Activated CD8-positive, alpha-beta T cell treated with anti-CD3 and anti-CD28 coated beads, Interleukin-2, amount 10 ng/mL, durations not matched to agents 7 days and 5 days (primary cell): ENCODE data around the gene ENDOV. TPM values are rescaled to one million over a fixed set of nuclear protein-coding genes. Genes with fewer than 3 reads are reported as not detected.

Experiments
- ATAC-seq: fragments of 150-1000 bp; cut with Tn5 transposase; one replicate; pipeline ENCODE4 v1.10.0; 2021; ENCODE audit warnings: moderate library complexity
- CTCF ChIA-PET: fragments of 350-600 bp; sonication (Branson Sonifier 250); formaldehyde crosslinking; loops from one replicate; lab custom pipeline; 2021; ENCODE audit warnings: antibody characterized with exemption; lab: Charles Lee
- POLR2A ChIA-PET: fragments of 350-600 bp; sonication (Branson Sonifier 250); formaldehyde crosslinking; loops from one replicate; lab custom pipeline; 2021; ENCODE audit warnings: antibody characterized with exemption; lab: Charles Lee
- DNase-seq: peaks from one replicate; pipeline ENCODE4 v3.0.0-alpha.2; 2020
- H3K27ac Mint-ChIP-seq: one replicate; pipeline ENCODE4 v1.8.0; 2021; ENCODE audit warnings: mild to moderate bottlenecking, mixed read lengths
- H3K27me3 Mint-ChIP-seq: one replicate; pipeline ENCODE4 v1.8.0; 2021; ENCODE audit warnings: low read depth, mixed read lengths
- H3K36me3 Mint-ChIP-seq: one replicate; pipeline ENCODE4 v1.8.0; 2021; ENCODE audit warnings: low read depth, mixed read lengths
- H3K4me1 Mint-ChIP-seq: one replicate; pipeline ENCODE4 v1.8.0; 2021; ENCODE audit warnings: low read depth, mixed read lengths
- H3K4me3 Mint-ChIP-seq: one replicate; pipeline ENCODE4 v1.8.0; 2021; ENCODE audit warnings: mild to moderate bottlenecking, mixed read lengths
- H3K9me3 Mint-ChIP-seq: one replicate; pipeline ENCODE4 v1.8.0; 2022; ENCODE audit warnings: mixed read lengths; ENCODE audit not compliant: insufficient read depth
- total RNA-seq, 2 experiments: library from RNA; stranded (reverse); gene quantifications; one replicate each; pipeline ENCODE4 v1.2.3, GENCODE V29; 2021

ENDOV gene
- total RNA-seq, 2 experiments from 2014 or later = 15.7 to 18.7 TPM

DNA sequence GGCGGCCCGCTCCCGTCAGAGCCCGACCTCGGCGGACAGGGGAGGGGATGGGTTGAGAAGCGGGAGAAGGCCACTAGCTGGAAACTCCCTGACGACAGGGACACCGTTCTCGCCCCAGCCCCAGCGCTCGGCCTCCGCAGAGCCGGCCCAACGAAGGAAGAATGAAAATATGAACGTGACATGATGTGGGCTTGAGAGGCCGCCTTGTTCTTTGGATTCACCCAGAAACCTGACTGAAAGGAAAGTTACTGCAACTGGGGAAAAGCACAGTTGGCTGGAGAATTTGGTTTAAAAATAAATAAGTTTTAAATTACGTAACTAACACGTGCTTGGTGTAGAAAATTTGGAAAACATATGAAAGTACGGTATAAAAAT, 40.4 kb downstream of the ENDOV start:
- peaks cover 50% of the 10 kb centered on the region for H3K4me1 Mint-ChIP-seq
- no peak for ATAC-seq
- H3K9me3 Mint-ChIP-seq = no peaks in the 10 kb centered on the region
- H3K27me3 Mint-ChIP-seq = peaks cover 21% of the 10 kb centered on the region
- peak overlapping the region; percentile 94 for H3K4me3 Mint-ChIP-seq
- POLR2A ChIA-PET = interaction anchor here (0.6 to 2.3 kb wide), 20 partner anchors 9 to 640 kb away, joined by 3 to 22 read pairs (median 5); partner anchors contain the start of genes NPTX1 and RPTOR
- CTCF ChIA-PET = interaction anchor here (1.1 to 1.6 kb wide), 4 partner anchors 28 to 354 kb away, joined by 3 to 13 read pairs (median 8); partner anchors contain the start of gene GAA
- peak; percentile 54 for DNase-seq
- H3K27ac Mint-ChIP-seq = peak overlapping the region; percentile 95
- no peaks in the 10 kb centered on the region for H3K36me3 Mint-ChIP-seq

DNA sequence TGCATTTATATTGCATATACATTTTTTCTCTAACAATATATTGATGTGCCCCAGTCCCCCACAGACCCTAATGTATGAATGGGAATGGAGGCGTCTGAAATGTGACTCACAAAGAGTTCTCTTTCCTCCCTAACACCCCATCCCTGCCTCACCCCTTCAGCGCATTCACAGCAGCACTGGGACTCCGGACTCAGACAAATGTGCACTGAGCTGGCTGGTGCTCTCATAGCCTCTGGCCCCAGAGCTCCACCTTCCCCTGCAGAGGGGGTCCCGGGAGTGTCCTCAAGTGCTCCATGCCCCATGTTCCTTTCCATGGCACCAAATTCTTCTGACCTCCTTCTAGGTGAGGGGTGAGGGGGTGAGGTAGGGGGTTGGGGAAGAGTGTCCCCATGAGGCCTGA, 40.8 kb downstream of the ENDOV start:
- Mint-ChIP-seq H3K4me3 (peak overlapping the region; percentile 94), H3K27me3 (peaks cover 21% of the 10 kb centered on the region), H3K27ac (peak overlapping the region; percentile 95), H3K9me3 (no peaks in the 10 kb centered on the region), H3K36me3 (no peaks in the 10 kb centered on the region), H3K4me1 (peaks cover 50% of the 10 kb centered on the region)
- ChIA-PET CTCF (interaction anchor here (1.6 kb wide), 1 partner anchor 28 kb away, joined by 13 read pairs; no protein-coding TSS in a partner anchor), POLR2A (interaction anchor here (1.1 to 2.3 kb wide), 6 partner anchors 9 to 377 kb away, joined by 3 to 17 read pairs (median 5); partner anchors contain the start of gene NPTX1)
- DNase-seq (no peak), ATAC-seq (no peak)

- H3K27me3 Mint-ChIP-seq = peaks cover 21% of the 10 kb centered on the region
- H3K4me3 Mint-ChIP-seq = peak overlapping the region; percentile 20
- ChIA-PET CTCF (no interaction called here), POLR2A (interaction anchor here (1.1 kb wide), 1 partner anchor 8 kb away, joined by 3 read pairs; no protein-coding TSS in a partner anchor)
- peaks cover 48% of the 10 kb centered on the region for H3K4me1 Mint-ChIP-seq
- ATAC-seq (no peak), DNase-seq (no peak)
- H3K36me3 Mint-ChIP-seq = no peaks in the 10 kb centered on the region
- H3K27ac Mint-ChIP-seq = peak overlapping the region; percentile 6
- H3K9me3 Mint-ChIP-seq = no peaks in the 10 kb centered on the region
Measured at GRCh38 chr17:80456465-80457235, 41.7 kb downstream of the ENDOV start.

GRCh38 chr17:80457236-80457856, 42.4 kb downstream of the ENDOV start:
- POLR2A ChIA-PET = no interaction called here

GRCh38 chr17:80458016-80458415, 43.0 kb downstream of the ENDOV start:
- POLR2A ChIA-PET = no interaction called here
- H3K4me3 Mint-ChIP-seq = no peak overlapping the region

More at GRCh38 chr17:80457236-80457856, 42.4 kb downstream of the ENDOV start:
- CTCF ChIA-PET = no interaction called here
- peaks cover 25% of the 10 kb centered on the region for H3K27me3 Mint-ChIP-seq
- H3K27ac Mint-ChIP-seq = peak overlapping the region; percentile 53
- H3K4me3 Mint-ChIP-seq = peak overlapping the region; percentile 16
- no peaks in the 10 kb centered on the region for H3K36me3 Mint-ChIP-seq
- DNase-seq = peak; percentile 52
- no peak for ATAC-seq
- H3K4me1 Mint-ChIP-seq = peaks cover 48% of the 10 kb centered on the region
- H3K9me3 Mint-ChIP-seq = no peaks in the 10 kb centered on the region

DNA sequence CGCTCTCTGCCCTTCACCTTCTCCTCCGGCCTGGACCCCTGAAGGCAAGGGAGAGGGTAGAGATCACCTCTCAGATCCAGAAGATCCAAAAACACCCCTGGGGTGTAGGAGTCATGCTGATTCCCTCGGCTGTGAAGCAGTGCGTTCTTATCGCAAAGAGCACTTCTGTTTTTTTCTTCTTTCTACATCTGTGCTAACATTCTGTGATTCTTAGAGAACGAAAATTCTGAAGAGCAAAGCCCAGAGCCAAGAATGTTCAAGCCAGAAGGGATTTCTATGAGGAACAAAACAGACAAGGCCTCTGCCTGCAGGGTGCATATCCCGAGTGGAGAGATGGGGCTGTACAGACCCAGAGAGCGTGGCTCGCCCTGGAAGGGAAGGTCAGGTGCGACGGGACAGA, 44.3 kb downstream of the ENDOV start:
- H3K4me1 Mint-ChIP-seq = peaks cover 40% of the 10 kb centered on the region
- DNase-seq (no peak), ATAC-seq (no peak)
- no peak overlapping the region for H3K4me3 Mint-ChIP-seq
- H3K27ac Mint-ChIP-seq = peak overlapping the region; percentile 13
- ChIA-PET POLR2A (no interaction called here), CTCF (no interaction called here)
- peaks cover 25% of the 10 kb centered on the region for H3K27me3 Mint-ChIP-seq
- no peaks in the 10 kb centered on the region for H3K36me3 Mint-ChIP-seq
- no peaks in the 10 kb centered on the region for H3K9me3 Mint-ChIP-seq

More at GRCh38 chr17:80458016-80458415, 43.0 kb downstream of the ENDOV start:
- Mint-ChIP-seq H3K27ac (no peak overlapping the region), H3K9me3 (no peaks in the 10 kb centered on the region), H3K27me3 (peaks cover 25% of the 10 kb centered on the region), H3K36me3 (no peaks in the 10 kb centered on the region), H3K4me1 (peaks cover 47% of the 10 kb centered on the region)
- DNase-seq (no peak), ATAC-seq (no peak)
- CTCF ChIA-PET = no interaction called here

DNA sequence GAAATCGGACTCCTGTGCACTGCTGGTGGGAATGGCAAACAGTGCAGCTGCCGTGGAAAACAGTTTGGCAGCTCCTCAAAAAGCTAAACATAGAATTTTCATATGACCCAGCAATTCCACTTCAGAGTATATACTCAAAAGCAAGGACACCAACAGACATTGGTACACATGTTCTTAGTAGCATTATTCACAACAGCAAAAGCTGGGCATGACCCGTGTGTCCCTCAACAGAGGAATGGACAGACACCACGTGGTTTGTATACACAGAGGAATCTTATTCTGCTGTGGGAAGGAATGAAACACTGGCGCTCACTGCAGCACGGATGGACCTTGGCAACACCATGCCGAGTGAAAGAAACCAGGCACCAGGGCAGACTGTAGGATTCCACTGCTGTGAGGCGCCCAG, 45.5 kb downstream of the ENDOV start:
- no peak overlapping the region for H3K27ac Mint-ChIP-seq
- ATAC-seq (no peak), DNase-seq (no peak)
- no peaks in the 10 kb centered on the region for H3K9me3 Mint-ChIP-seq
- H3K4me3 Mint-ChIP-seq = no peak overlapping the region
- H3K36me3 Mint-ChIP-seq = no peaks in the 10 kb centered on the region
- CTCF ChIA-PET = no interaction called here
- POLR2A ChIA-PET = no interaction called here
- H3K27me3 Mint-ChIP-seq = peaks cover 25% of the 10 kb centered on the region
- H3K4me1 Mint-ChIP-seq = peaks cover 35% of the 10 kb centered on the region

DNA sequence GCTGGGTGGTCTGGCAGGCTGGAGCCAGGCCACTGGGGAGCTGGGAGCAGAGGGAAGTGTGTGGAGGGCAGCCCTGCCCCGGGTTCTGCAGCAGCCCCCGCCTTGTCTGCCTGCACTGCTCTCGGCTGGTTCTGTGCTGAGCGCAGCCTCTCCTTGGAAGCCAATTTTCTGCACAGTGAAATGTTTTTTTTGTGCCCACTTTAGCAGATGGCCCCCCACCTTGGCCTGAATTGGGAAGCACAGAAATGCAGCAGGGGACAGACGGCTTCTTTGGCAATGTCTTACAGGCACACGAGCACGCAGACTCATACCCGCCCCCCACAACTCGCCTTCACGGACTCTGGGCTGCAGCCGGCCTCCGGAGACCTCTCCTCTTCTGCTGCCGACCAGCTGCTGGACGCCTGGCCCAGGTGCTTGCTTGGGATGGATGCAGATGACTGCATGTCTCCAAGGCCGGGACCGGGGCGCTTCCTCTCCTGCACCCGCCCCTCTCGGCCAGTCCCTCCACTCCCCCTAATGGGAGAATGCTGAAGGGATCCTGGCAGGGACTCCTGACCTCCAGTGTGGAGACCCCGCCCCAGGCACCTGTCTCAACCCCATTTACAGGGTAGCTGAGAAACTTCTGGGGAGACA, 46.7 kb downstream of the ENDOV start:
- ChIA-PET POLR2A (no interaction called here), CTCF (no interaction called here)
- peaks cover 25% of the 10 kb centered on the region for H3K27me3 Mint-ChIP-seq
- H3K27ac Mint-ChIP-seq = no peak overlapping the region
- DNase-seq = no peak
- peaks cover 24% of the 10 kb centered on the region for H3K4me1 Mint-ChIP-seq
- no peaks in the 10 kb centered on the region for H3K36me3 Mint-ChIP-seq
- no peak overlapping the region for H3K4me3 Mint-ChIP-seq
- no peak for ATAC-seq
- H3K9me3 Mint-ChIP-seq = no peaks in the 10 kb centered on the region

DNA sequence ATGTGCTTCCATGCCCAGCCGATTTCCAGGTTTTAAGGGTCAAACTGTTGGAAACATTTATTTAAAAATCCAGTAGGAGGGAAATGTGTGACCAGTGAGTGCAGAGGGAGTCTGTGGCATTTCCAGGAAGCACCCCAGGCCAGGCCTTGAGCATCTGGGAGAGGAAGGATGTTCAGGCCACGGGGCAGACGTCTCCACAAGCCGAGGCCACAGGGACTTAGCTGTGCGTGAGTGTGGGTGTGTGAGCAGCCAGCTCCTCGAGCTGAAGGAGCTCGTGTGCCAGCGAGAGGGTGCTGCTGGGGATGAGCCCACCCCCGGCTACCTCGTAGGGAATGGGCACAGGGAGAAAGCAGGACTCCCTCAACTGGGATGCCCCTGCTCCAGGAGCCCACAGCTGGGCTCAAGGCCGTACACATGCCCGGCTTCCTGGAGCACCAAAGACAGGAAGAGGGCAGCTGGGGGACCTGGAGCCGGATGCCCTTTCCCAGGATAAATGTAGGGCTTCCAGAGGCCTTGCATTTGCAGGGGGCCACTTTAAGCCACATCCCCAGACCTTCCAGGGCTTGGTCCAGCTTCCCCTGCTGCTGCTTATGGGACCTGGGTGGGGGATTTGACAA, 48.9 kb downstream of the ENDOV start:
- H3K9me3 Mint-ChIP-seq = no peaks in the 10 kb centered on the region
- CTCF ChIA-PET = interaction anchor here (1.5 to 1.9 kb wide), 2 partner anchors 9 to 36 kb away, joined by 4 to 9 read pairs; no protein-coding TSS in a partner anchor
- H3K4me3 Mint-ChIP-seq = no peak overlapping the region
- H3K4me1 Mint-ChIP-seq = peaks cover 5% of the 10 kb centered on the region
- ATAC-seq (no peak), DNase-seq (no peak)
- H3K27me3 Mint-ChIP-seq = peaks cover 30% of the 10 kb centered on the region
- POLR2A ChIA-PET = interaction anchor here (1.3 to 3.4 kb wide), 2 partner anchors 8 to 9 kb away, joined by 3 to 22 read pairs; no protein-coding TSS in a partner anchor
- H3K27ac Mint-ChIP-seq = no peak overlapping the region
- peaks cover 2% of the 10 kb centered on the region for H3K36me3 Mint-ChIP-seq

DNA sequence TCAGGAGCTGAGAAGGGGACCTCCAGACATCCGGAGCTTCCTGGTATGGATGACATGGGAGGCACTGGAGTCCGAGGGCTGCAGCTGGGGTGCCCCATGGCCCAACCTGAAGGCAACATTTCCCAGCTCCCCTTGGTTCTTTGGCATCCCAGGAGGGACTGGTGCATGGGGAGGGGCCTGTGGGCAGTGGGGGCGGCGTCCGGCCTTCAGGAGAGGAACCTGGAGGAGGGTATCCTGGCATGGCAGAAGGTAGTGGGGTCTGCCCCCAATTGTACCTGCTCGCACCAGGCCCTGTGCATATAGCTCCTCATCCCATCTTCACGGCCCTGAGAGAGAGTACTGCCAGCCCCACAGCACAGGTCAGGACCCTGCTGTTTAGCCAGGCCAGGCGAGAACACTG, 49.5 kb downstream of the ENDOV start:
- Mint-ChIP-seq H3K9me3 (no peaks in the 10 kb centered on the region), H3K36me3 (peaks cover 2% of the 10 kb centered on the region), H3K4me3 (no peak overlapping the region), H3K4me1 (peaks cover 5% of the 10 kb centered on the region), H3K27ac (no peak overlapping the region), H3K27me3 (peaks cover 29% of the 10 kb centered on the region)
- DNase-seq (no peak), ATAC-seq (no peak)
- ChIA-PET POLR2A (interaction anchor here (1.3 to 3.4 kb wide), 2 partner anchors 8 to 10 kb away, joined by 3 to 22 read pairs; no protein-coding TSS in a partner anchor), CTCF (interaction anchor here (1.5 to 1.9 kb wide), 2 partner anchors 10 to 37 kb away, joined by 4 to 9 read pairs; no protein-coding TSS in a partner anchor)

DNA sequence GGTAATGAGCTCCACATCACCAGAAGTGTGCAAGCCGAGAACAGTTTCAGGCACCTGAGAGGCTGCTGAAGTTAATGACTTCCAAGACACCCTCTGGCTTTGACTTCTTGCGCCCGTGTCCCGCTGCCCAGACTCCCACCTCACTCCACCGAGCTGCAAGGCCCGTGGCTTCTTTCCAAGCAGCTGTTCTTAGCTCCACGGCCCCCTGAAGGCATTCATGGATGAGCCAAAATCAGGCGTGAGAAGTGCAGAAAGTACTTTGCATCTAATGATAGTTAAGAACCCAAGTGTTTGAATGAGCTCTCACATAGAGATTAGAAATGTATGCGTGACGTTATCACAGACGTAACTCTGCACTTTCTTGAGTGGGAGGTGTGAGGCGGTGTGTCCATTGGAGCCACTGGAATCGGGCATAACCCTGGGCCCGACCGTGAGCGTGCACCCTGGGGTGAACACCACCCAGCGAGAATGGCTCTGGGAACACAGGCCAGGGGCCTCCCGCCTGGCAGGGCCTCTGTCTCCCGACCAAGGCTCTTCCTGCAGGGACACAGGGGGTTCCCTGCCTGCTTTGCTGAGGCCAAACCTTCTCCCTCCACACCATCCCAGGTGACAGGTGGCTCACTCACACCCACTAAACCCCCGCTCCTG, 50.5 kb downstream of the ENDOV start:
- Mint-ChIP-seq H3K27me3 (peaks cover 24% of the 10 kb centered on the region), H3K9me3 (no peaks in the 10 kb centered on the region), H3K36me3 (peaks cover 2% of the 10 kb centered on the region), H3K4me3 (no peak overlapping the region), H3K4me1 (peaks cover 5% of the 10 kb centered on the region), H3K27ac (no peak overlapping the region)
- ChIA-PET CTCF (no interaction called here), POLR2A (interaction anchor here (1.3 to 3.4 kb wide), 2 partner anchors 9 to 11 kb away, joined by 3 to 22 read pairs; no protein-coding TSS in a partner anchor)
- ATAC-seq (no peak), DNase-seq (no peak)
